Liver (tissue), 9 donors: ENCODE results near the gene PPP1R16B. TPM values are rescaled to one million over a fixed set of nuclear protein-coding genes. Genes with fewer than 3 reads are reported as not detected.

ENCODE experiments used
- DNase-seq: peaks from one replicate; pipeline ENCODE4 v3.0.0-alpha.2; 2017; ENCODE audit warnings: low spot score
- H3K27ac ChIP-seq, 2 donors: one replicate each; pipeline ENCODE4 v1.7.0; 2013; ENCODE audit warnings: inconsistent platforms in 2 of 2, low read length in 2 of 2, control low read depth in 1 of 2, low read depth in 1 of 2, mild to moderate bottlenecking in 1 of 2
- H3K27me3 ChIP-seq, 4 donors: one replicate each; pipeline versions ENCODE4 v1.6.1 to v1.7.0; 2013; ENCODE audit warnings: low read length in 3 of 4, inconsistent platforms in 1 of 4, mild to moderate bottlenecking in 1 of 4, moderate library complexity in 1 of 4; ENCODE audit not compliant: control insufficient read depth in 4 of 4, insufficient read depth in 4 of 4
- H3K36me3 ChIP-seq, 4 donors: one replicate each; pipeline versions ENCODE4 v1.6.1 to v1.7.0; 2013; ENCODE audit warnings: low read length in 3 of 4, mild to moderate bottlenecking in 3 of 4, low read depth in 1 of 4, moderate library complexity in 1 of 4; ENCODE audit not compliant: control insufficient read depth in 4 of 4, insufficient read depth in 3 of 4
- H3K4me1 ChIP-seq, 4 donors: one replicate each; pipeline versions ENCODE4 v1.6.1 to v1.7.0; 2013; ENCODE audit warnings: low read length in 3 of 4, mild to moderate bottlenecking in 3 of 4, moderate library complexity in 1 of 4; ENCODE audit not compliant: control insufficient read depth in 4 of 4, insufficient read depth in 4 of 4
- H3K4me3 ChIP-seq, 3 donors: one replicate each; pipeline versions ENCODE4 v1.6.1 to v1.7.0; 2013; ENCODE audit warnings: low read length in 3 of 3, control low read depth in 1 of 3, low read depth in 1 of 3, mild to moderate bottlenecking in 1 of 3
- H3K9ac ChIP-seq, 2 donors: one replicate each; pipeline ENCODE4 v1.7.0; 2013; ENCODE audit warnings: low read length in 2 of 2, mild to moderate bottlenecking in 2 of 2, moderate library complexity in 2 of 2, control low read depth in 1 of 2, low read depth in 1 of 2
- H3K9me3 ChIP-seq, 4 donors: one replicate each; pipeline versions ENCODE4 v1.6.1 to v1.7.0; 2013; ENCODE audit warnings: low read length in 3 of 4; ENCODE audit not compliant: control insufficient read depth in 4 of 4
- EGR1 ChIP-seq, 2 donors: IDR thresholded peaks; 2 replicates each; pipeline ENCODE4 v1.6.1; 2016 to 2018; ENCODE audit warnings: antibody characterized with exemption in 2 of 2, low read depth in 2 of 2
- FOXA1 ChIP-seq: IDR thresholded peaks from 2 replicates; pipeline ENCODE4 v1.6.1; 2016; ENCODE audit warnings: antibody characterized with exemption
- FOXA2 ChIP-seq: IDR thresholded peaks from 2 replicates; pipeline ENCODE4 v1.6.1; 2016; ENCODE audit warnings: antibody characterized with exemption
- GABPA ChIP-seq, 2 donors: IDR thresholded peaks in 1 of 2; conservative IDR thresholded peaks in 1 of 2; 2 replicates each; pipeline ENCODE4 v1.6.1; 2016; ENCODE audit warnings: antibody characterized with exemption in 2 of 2, mild to moderate bottlenecking in 1 of 2, moderate library complexity in 1 of 2
- HNF4A ChIP-seq, 2 donors: conservative IDR thresholded peaks; 2 replicates each; pipeline ENCODE4 v1.6.1; 2016; ENCODE audit warnings: antibody characterized with exemption in 2 of 2, mild to moderate bottlenecking in 2 of 2
- HNF4G ChIP-seq: IDR thresholded peaks from 2 replicates; pipeline ENCODE4 v1.6.1; 2016; ENCODE audit warnings: antibody characterized with exemption
- JUND ChIP-seq, 2 donors: IDR thresholded peaks; 2 replicates each; pipeline ENCODE4 v1.6.1; 2016; ENCODE audit warnings: antibody characterized with exemption in 2 of 2
- NR2F2 ChIP-seq: IDR thresholded peaks from 2 replicates; pipeline ENCODE4 v1.6.1; 2016; ENCODE audit warnings: antibody characterized with exemption
- RAD21 ChIP-seq, 2 donors: IDR thresholded peaks; 2 replicates each; pipeline ENCODE4 v1.6.1; 2016; ENCODE audit warnings: antibody characterized with exemption in 2 of 2, mild to moderate bottlenecking in 2 of 2
- RXRA ChIP-seq, 2 donors: IDR thresholded peaks; 2 replicates each; pipeline ENCODE4 v1.6.1; 2017 to 2018; ENCODE audit warnings: antibody characterized with exemption in 2 of 2, mild to moderate bottlenecking in 1 of 2
- SP1 ChIP-seq: IDR thresholded peaks from 2 replicates; pipeline ENCODE4 v1.6.1; 2018; ENCODE audit warnings: antibody characterized with exemption, mild to moderate bottlenecking
- TAF1 ChIP-seq: conservative IDR thresholded peaks from 2 replicates; pipeline ENCODE4 v1.6.1; 2016; ENCODE audit warnings: antibody characterized with exemption, mild to moderate bottlenecking
- YY1 ChIP-seq: IDR thresholded peaks from 2 replicates; pipeline ENCODE4 v1.6.1; 2016; ENCODE audit warnings: antibody characterized with exemption, mild to moderate bottlenecking
- WGBS: extraction: QIAGEN DNeasy Blood & Tissue Kit; methylation state at CpG from one replicate; pipeline ENCODE4 v1.1.7; 2013; 5-methylcytosine and 5-hydroxymethylcytosine counted together
- polyA plus RNA-seq, 2 donors: library from polyadenylated mRNA; stranded (reverse) in 1 of 2; unstranded in 1 of 2; fragments of 200-250 nt in 1 of 2; fragments of >200 nt in 1 of 2; fragmentation: Nextera tagmentation in 1 of 2; extraction: Ambion mirVana in 1 of 2; gene quantifications; one replicate each; pipeline versions ENCODE4 v1.2.1 to v1.2.3, GENCODE V29; 2013 to 2015
- total RNA-seq, 2 donors: library from RNA; depleted of rRNA; stranded (reverse); fragments of >200 nt; gene quantifications; one replicate each; pipeline ENCODE4 v1.2.3, GENCODE V29; 2014
- TF ChIP-seq, protein P1 (sequence below): IDR thresholded peaks from 2 replicates; pipeline ENCODE4 v1.6.1; 2016; ENCODE audit warnings: antibody characterized with exemption
- TF ChIP-seq, protein P2 (sequence below): fragments of 150-350 bp; IDR thresholded peaks from 2 replicates; pipeline ENCODE4 v1.5.1; 2017; ENCODE audit warnings: improper control_type of control experiment, low read depth, low read length; ENCODE audit not compliant: missing input control
- donor health status: healthy.
- donor health status: healthy.
- donor health status: healthy.
- donor health status: healthy.
- donor health status: healthy.

Gene PPP1R16B
- total and polyA plus RNA-seq, 4 donors, result 0.84 to 5.7 (median 1.2) TPM

DNA sequence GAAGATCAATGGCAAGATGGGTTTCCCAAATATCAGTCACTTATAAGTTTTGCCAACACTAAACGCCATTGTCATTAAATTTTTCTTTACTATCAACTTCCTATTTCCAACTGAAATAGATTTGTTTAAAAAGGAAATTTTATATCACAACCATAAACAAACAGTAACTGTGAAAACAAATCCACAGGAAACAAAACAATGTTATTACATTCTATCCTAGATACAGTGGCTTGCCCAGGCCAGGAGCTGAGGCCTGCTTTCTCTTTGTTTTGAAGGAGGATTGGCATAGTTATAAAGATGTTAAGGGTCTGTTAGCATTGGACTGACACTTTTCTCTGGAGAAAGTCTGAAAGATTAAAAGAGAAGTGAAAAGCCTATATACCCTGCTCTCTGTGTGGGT, 24.9 kb downstream of the PPP1R16B start:
- Histone ChIP-seq H3K27ac (no peak overlapping the region), H3K36me3 (no peaks in the 10 kb centered on the region), H3K4me1 (no peaks in the 10 kb centered on the region), H3K9ac (no peak overlapping the region), H3K27me3 (no peaks in the 10 kb centered on the region), H3K9me3 (no peaks in the 10 kb centered on the region), H3K4me3 (no peak overlapping the region)
- TF ChIP-seq RAD21 (IDR thresholded peaks at IDR 0.05) (no peak), JUND (IDR thresholded peaks at IDR 0.05) (no peak), YY1 (no peak), HNF4A (conservative IDR thresholded peaks at IDR 0.05) (no peak), FOXA1 (no peak)
- TF ChIP-seq, protein P1, sequence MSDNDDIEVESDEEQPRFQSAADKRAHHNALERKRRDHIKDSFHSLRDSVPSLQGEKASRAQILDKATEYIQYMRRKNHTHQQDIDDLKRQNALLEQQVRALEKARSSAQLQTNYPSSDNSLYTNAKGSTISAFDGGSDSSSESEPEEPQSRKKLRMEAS, result no peak
- TF ChIP-seq, protein P2, sequence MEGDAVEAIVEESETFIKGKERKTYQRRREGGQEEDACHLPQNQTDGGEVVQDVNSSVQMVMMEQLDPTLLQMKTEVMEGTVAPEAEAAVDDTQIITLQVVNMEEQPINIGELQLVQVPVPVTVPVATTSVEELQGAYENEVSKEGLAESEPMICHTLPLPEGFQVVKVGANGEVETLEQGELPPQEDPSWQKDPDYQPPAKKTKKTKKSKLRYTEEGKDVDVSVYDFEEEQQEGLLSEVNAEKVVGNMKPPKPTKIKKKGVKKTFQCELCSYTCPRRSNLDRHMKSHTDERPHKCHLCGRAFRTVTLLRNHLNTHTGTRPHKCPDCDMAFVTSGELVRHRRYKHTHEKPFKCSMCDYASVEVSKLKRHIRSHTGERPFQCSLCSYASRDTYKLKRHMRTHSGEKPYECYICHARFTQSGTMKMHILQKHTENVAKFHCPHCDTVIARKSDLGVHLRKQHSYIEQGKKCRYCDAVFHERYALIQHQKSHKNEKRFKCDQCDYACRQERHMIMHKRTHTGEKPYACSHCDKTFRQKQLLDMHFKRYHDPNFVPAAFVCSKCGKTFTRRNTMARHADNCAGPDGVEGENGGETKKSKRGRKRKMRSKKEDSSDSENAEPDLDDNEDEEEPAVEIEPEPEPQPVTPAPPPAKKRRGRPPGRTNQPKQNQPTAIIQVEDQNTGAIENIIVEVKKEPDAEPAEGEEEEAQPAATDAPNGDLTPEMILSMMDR, result no peak
- WGBS, result 89% methylated on average over 1 of the region's 1 CpG
- DNase-seq, result no peak

DNA sequence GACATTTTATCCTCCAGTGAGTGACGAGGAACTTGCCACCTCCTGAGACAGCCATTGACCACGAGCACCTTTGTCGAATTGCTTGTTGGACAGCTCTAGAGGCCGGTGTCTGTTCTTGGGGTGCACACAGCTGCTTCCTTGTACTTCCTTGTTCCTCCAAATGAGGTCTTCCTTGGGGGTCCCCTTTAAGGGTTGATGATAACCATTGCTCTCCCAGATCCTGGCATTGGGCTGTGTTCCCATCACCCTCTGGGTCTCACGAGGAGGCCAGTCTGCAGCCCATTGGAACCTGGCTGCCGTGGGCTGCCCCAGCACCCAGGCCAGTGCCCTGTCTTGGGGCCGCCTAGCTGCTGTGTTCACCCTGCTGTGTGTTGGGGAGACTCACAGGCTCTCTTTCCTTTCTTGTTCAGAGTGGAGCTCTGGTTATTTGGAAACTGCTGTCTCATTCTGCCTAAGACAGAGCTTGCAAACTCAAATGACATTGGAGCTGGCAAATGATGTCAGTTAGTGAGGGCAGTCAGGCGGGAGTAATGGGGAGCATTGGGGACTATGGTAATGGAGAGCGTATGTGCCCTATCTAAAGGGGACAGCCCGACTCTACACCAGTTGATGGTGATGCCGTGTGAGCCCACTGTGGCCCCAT, 25.7 kb downstream of the PPP1R16B start:
- no peak for DNase-seq
- H3K9ac ChIP-seq, result no peak overlapping the region
- H3K27ac ChIP-seq, result no peak overlapping the region
- H3K4me3 ChIP-seq, result no peak overlapping the region
- H3K36me3 ChIP-seq, result no peaks in the 10 kb centered on the region
- TF ChIP-seq, protein P1, result no peak
- no peaks in the 10 kb centered on the region for H3K9me3 ChIP-seq
- no peaks in the 10 kb centered on the region for H3K4me1 ChIP-seq
- 92% methylated on average over 11 of the region's 11 CpGs for WGBS
- H3K27me3 ChIP-seq, result no peaks in the 10 kb centered on the region

DNA sequence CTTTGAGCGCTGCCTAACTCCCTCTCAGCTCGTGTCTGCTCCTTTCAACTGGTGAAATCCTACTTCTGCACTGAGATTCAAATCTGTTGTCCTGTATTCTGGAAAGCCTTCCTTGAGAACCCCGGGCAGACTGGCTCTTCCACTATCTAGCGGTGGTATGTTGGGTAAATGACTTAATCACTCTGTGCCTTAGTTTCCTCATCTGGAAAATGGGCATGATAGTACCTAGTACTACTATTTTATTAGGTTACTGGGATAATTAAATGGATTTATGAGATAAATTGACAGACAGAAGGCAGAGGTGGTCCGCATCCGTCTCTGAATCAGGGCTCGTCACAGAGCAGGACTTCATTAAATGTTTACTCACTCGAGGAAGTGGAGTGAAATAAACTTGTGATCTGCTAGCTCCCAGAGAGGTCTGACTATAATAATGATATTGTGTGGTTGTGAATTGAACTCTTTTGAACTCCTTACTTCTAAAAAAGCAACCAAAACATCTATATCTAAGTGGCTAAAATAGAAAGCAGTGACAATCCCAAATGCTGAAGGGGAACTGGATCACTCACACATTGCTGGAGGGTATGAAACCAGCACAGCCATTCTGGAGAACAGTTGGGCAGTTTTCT, 26.6 kb downstream of the PPP1R16B start:
- no peak for TF ChIP-seq RXRA (IDR thresholded peaks at IDR 0.05)
- WGBS, result 85% methylated on average over 8 of the region's 8 CpGs
- Histone ChIP-seq H3K4me3 (no peak overlapping the region), H3K9ac (no peak overlapping the region), H3K27ac (no peak overlapping the region), H3K27me3 (no peaks in the 10 kb centered on the region), H3K9me3 (no peaks in the 10 kb centered on the region), H3K4me1 (no peaks in the 10 kb centered on the region), H3K36me3 (no peaks in the 10 kb centered on the region)
- DNase-seq, result no peak

DNA sequence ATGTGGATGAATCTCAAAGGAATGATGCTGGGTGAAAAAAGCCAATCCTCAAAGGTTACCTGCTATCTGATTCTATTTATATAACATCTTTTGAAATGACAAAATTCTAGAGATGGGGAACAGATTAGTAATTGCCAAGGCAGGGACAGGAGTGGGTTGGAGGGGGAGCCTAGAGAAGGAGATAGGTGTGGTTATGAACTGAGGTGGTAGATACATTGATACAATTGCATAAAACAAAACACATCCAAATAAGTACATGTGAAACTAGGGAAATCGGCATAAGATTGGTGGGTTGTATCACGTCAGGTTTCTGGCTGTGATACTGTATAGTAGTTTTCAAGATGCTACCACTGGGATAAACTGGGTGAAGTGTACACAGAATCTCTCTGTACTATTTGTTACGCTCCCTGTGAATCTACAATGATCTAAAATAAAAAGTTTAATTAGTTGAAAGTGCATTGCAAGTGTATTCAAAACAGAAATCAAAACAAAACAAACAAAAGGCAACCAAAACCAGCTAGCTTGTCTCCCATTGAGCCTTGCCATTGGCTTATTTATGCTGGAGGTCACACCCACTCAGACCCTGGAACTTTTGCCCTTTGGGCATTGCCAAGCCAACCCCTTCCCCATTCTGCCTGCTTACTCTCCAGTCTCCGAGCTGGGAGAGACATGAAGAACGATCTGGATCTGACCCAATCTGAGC, 27.8 kb downstream of the PPP1R16B start:
- DNase-seq, result no peak
- H3K27me3 ChIP-seq, result no peaks in the 10 kb centered on the region
- WGBS, result 80% methylated on average over 5 of the region's 5 CpGs
- no peaks in the 10 kb centered on the region for H3K4me1 ChIP-seq
- H3K4me3 ChIP-seq, result no peak overlapping the region
- H3K36me3 ChIP-seq, result no peaks in the 10 kb centered on the region
- H3K9me3 ChIP-seq, result no peaks in the 10 kb centered on the region
- no peak overlapping the region for H3K27ac ChIP-seq
- H3K9ac ChIP-seq, result no peak overlapping the region
- TF ChIP-seq HNF4G, result no peak
- no peak for TF ChIP-seq TAF1
- no peak for TF ChIP-seq NR2F2
- TF ChIP-seq EGR1 (IDR thresholded peaks at IDR 0.05; ENCODE audit: low read depth in 2 of 2), result no peak
- TF ChIP-seq GABPA (IDR thresholded peaks at IDR 0.05 in 1 of 2, conservative IDR thresholded peaks at IDR 0.05 in 1 of 2), result no peak
- TF ChIP-seq FOXA2, result no peak
- no peak for TF ChIP-seq SP1
- no peak for TF ChIP-seq RAD21 (IDR thresholded peaks at IDR 0.05)
- TF ChIP-seq, protein P2, result no peak
